GM12875 (cell line): Measurements from ENCODE around the gene NOVA2.

Experiments used
- H3K4me3 ChIP-seq: one replicate; pipeline ENCODE4 v1.5.1; 2011; ENCODE audit warnings: low read depth, low read length, control low read depth
- TF ChIP-seq, protein P1 (sequence below): IDR thresholded peaks from 2 replicates; pipeline ENCODE4 v1.5.1; 2011; ENCODE audit warnings: low read depth, mild to moderate bottlenecking, control low read depth, inconsistent platforms, low read length, moderate library complexity, borderline replicate concordance; ENCODE audit not compliant: insufficient read depth

NOVA2 gene

DNA sequence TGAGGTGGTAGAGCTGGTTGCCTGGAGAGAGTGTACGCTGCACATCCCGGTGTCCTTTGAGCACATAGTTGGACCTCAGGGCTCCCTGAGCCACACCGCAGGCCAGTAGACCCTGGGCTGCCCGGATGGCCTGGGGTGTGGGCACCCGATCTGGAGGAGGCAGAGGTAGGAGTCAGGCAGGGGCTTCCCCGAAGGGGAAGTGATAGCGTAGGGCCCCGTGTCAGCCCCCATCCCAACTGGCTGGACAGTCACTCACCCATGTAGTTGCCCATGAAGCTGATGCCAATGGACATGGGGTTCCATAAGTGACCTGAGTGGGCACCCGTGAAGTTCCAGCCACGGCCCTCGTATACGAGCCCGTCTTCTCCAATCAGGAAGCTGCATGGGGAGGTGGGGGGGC is 45.6 kb upstream of the NOVA2 start:
- TF ChIP-seq, protein P1, sequence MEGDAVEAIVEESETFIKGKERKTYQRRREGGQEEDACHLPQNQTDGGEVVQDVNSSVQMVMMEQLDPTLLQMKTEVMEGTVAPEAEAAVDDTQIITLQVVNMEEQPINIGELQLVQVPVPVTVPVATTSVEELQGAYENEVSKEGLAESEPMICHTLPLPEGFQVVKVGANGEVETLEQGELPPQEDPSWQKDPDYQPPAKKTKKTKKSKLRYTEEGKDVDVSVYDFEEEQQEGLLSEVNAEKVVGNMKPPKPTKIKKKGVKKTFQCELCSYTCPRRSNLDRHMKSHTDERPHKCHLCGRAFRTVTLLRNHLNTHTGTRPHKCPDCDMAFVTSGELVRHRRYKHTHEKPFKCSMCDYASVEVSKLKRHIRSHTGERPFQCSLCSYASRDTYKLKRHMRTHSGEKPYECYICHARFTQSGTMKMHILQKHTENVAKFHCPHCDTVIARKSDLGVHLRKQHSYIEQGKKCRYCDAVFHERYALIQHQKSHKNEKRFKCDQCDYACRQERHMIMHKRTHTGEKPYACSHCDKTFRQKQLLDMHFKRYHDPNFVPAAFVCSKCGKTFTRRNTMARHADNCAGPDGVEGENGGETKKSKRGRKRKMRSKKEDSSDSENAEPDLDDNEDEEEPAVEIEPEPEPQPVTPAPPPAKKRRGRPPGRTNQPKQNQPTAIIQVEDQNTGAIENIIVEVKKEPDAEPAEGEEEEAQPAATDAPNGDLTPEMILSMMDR = no peak
- no peak overlapping the region for H3K4me3 ChIP-seq

DNA sequence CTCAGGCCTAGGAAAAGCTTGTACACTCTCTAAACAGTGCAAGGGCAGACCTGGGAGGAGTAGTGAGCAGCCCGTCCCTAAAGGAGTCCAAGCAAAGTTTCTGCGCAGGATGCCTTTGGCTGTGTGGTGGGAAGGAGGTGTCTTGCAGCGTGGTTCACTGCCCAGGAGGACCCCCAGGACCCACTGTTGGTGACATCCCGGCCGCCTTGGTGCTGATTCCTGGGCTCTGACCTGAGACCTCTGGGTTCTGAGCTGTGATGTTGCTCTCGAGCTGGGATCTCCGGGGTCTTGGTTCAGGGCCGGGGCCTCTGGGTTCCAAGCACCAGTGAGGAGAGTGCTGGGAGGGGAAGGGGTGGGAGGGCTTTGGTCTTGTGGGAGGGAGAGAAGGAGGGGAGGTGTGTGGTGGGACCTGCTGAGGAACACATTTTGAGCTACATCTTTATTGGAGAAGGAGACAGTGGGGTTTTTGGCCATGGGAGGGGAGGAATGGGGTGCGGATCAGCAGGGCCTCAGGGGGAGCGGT is 45.1 kb upstream of the NOVA2 start:
- TF ChIP-seq, protein P1 = no peak
- no peak overlapping the region for H3K4me3 ChIP-seq

DNA sequence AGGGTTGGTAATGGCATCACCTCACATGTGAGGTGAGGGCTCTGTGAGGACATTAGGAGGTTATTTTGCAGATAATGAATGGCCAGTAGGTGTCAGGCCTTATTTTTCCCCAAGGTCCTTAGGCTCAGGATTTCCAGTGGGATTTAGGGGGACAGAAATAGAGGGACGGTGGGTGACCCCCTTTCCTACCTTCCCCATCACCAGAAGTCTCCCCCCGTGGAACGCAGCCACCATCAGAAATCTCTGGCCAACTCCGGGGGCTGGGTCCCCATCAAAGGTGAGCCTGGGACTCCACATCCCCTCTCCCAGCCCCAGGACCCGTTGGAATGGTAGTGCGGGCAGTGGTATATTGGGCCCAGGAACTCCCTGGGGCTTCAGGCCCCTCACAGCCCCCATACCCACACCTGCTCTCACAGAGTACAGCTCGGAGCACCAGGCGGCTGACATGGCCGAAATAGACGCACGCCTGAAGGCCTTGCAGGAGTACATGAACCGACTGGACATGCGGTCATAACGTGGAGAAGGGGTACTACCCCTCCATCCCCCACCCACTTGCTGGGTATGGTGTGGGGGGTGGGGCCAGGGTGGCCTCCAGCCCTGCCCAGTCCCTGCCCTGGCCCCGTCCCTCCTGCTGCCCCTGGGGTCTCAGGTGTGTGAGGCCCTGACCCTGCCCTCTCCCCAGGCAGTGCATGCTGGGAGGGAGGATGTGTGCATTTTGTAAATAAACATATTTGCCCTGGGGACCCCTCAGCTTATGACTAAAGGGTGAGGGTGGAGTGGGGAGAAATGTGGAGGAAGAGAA is 44.4 kb upstream of the NOVA2 start:
- TF ChIP-seq, protein P1 = no peak
- H3K4me3 ChIP-seq = no peak overlapping the region

DNA sequence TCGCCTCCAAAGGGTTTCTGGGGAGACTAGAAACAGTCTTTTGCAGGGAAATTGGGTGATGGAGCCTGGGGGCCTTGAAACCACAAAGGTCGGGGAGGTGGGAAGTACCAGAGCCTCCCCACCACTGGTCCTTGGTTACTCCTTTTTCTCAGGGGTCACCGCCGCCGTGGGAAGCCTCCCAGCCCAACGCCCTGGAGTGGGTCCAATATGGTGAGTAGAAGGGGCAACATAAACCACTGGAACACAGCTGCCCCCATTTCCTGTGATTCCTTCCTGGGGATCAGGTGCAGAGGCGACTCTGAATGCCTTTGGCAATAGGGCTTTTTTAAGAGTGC is 43.4 kb upstream of the NOVA2 start:
- TF ChIP-seq, protein P1 = no peak

DNA sequence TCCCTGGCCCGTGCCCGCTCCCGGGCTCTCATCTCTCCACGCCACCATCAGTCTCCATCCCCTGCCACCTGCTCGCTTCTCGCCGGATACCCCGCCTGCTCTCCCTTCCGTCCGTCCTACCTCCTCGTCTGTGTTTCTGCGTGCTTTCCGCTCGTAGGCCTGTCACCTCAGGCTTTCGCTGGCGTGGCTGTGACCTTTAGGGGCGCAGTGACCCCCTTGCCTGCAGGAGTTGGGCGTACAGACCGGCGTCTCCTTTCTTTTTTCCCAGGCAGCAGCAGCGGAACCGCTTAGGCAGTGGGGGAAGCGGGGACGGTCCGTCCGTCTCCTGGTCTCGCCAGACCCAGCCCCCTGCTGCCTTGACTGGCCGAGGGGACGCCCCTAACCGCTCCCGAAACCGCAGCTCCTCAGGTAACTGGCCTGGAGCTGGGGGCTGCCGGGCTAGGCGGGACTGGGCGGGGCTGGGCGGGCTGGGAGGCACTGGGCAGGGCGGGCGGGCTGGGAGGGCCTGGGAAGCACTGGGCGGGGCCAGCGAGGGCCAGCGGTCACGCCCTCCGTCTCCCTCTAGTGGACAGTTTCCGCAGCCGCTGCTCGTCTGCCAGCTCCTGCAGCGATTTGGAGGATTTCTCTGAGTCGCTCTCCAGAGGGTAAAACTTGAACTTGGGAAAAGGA is 42.9 kb upstream of the NOVA2 start:
- H3K4me3 ChIP-seq = peak overlapping the region; percentile 40
- TF ChIP-seq, protein P1 = peak; percentile 84

More for the DNA sequence above, 43.4 kb upstream of the NOVA2 start:
- H3K4me3 ChIP-seq = no peak overlapping the region

DNA sequence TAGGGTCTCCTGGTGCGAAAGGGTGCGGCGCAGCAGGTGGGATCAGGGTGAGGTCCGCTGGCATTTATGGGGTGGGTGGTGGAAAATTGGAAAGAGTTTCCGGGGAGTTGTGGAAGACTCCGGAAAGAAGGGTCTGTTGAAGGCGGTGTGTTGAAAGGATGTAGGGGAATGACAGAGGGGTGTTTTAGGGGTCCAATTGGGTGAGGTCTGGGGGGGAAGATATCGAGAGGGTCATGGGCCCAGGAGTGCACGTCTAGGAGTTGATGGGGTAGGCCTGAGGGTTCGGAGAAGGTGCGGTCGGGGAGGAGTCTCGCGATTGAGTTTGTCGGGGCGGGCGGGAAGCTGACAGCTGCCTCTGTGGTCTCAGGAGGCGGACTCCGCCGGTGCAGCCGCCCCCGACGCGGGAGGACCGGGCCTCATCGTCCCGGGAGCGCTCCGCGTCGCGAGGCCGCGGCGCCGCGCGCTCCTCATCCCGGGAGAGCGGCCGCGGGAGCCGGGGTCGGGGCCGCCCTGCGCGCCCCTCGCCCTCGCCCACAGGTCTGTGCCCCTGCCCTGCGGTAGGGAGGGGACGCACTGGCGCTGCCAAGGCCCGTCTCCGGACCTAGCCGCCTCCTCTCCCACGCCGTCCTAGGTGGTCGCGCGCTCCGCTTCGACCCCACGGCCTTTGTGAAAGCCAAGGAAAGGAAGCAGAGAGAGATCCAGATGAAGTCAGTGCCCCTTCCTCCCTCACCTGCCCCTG is 42.2 kb upstream of the NOVA2 start:
- TF ChIP-seq, protein P1 = no peak
- no peak overlapping the region for H3K4me3 ChIP-seq
